Breast epithelium (tissue), 4 donors: ENCODE data around the gene RALGAPA1. TPM values are rescaled to one million over a fixed set of nuclear protein-coding genes. Genes with fewer than 3 reads are reported as not detected.
"Not testable (repeated sequence)": the region's sequence is repeated elsewhere in the genome, so short reads cannot be mapped to it uniquely, and the experiment has no call there.

Experiments used
- DNase-seq, 2 donors: peaks; one replicate each; pipeline ENCODE4 v3.0.0-alpha.2; 2019; ENCODE audit warnings: low spot score in 2 of 2
- H3K27ac ChIP-seq, 2 donors: fragments of 200-600 bp; sonication (generic) in 1 of 2; one replicate each; pipeline ENCODE4 v1.5.1; 2016 to 2019; ENCODE audit warnings: mild to moderate bottlenecking in 1 of 2
- H3K27me3 ChIP-seq, 2 donors: fragments of 200-600 bp; sonication (generic) in 1 of 2; one replicate each; pipeline versions ENCODE4 v1.5.1 to v1.6.0; 2017 to 2019; ENCODE audit warnings: control low read depth in 1 of 2, mild to moderate bottlenecking in 1 of 2
- H3K36me3 ChIP-seq: fragments of 200-600 bp; one replicate; pipeline ENCODE4 v1.5.1; 2019
- H3K4me1 ChIP-seq, 2 donors: fragments of 200-600 bp; sonication (generic); one replicate each; pipeline ENCODE4 v1.5.1; 2016 to 2019; ENCODE audit warnings: control low read depth in 1 of 2
- H3K4me3 ChIP-seq, 3 donors: fragments of 200-600 bp; sonication (generic); 1 replicate in 2 of 3; 2 replicates in 1 of 3; pipeline ENCODE4 v1.5.1; 2016 to 2019; ENCODE audit warnings: mild to moderate bottlenecking in 3 of 3, moderate library complexity in 2 of 3
- H3K9me3 ChIP-seq, 2 donors: fragments of 200-600 bp; sonication (generic) in 1 of 2; one replicate each; pipeline ENCODE4 v1.5.1; 2016 to 2019; ENCODE audit warnings: control low read depth in 1 of 2
- POLR2A ChIP-seq: fragments of 450-650 bp; IDR thresholded peaks from one replicate; pipeline ENCODE4 v1.6.1; 2016; ENCODE audit warnings: antibody characterized with exemption, mild to moderate bottlenecking, moderate library complexity
- POLR2AphosphoS5 ChIP-seq, 3 donors: sonication (generic); formaldehyde crosslinking; IDR thresholded peaks; one replicate each; pipeline ENCODE4 v1.6.1; 2017; ENCODE audit warnings: antibody characterized with exemption in 3 of 3
- intact Hi-C: fragments of 100-400 bp; cut with DNase I; formaldehyde crosslinking; loops from one replicate; pipeline ENCODE4 v1.15.1; 2023; ENCODE audit warnings: low total_unique reads
- total RNA-seq, 3 donors: library from RNA; depleted of rRNA; stranded (reverse); fragments of >200 nt; gene quantifications; one replicate each; pipeline ENCODE4 v1.1.0, GENCODE V29; 2016
- TF ChIP-seq, protein P1 (sequence below), 3 donors: fragments of 450-650 bp; IDR thresholded peaks; one replicate each; pipeline ENCODE4 v1.5.1; 2016 to 2017; ENCODE audit warnings: antibody characterized with exemption in 3 of 3, mild to moderate bottlenecking in 3 of 3, moderate library complexity in 3 of 3

RALGAPA1 gene
- total RNA-seq, 3 donors from 2014 or later: 52.2 to 136 (median 103) TPM

DNA sequence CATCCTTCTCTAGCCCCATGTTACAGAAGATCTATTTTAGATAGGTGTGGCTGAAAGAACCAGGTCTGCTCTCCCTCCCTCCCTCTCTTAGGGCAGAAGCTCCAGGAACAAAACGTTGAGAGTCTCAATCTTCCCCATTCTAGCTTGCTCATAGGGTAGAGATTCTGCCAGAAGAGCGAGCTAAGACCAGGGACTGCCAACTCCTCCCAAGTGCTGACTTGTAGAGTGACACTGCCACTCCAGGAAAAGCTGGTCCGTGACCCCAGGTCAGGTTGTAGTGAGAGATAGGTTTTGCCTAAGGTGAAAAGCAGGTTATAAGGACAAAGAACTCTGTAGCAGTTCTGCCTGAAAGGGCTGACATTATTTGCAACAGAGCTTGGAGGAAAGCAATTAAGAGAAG, 201.7 kb downstream of the RALGAPA1 start:
- Histone ChIP-seq H3K27ac (no peak overlapping the region), H3K36me3 (no peaks in the 10 kb centered on the region), H3K9me3 (no peaks in the 10 kb centered on the region), H3K27me3 (no peaks in the 10 kb centered on the region), H3K4me1 (no peaks in the 10 kb centered on the region), H3K4me3 (no peak overlapping the region)
- intact Hi-C loops: no loop called here
- TF ChIP-seq, protein P1, sequence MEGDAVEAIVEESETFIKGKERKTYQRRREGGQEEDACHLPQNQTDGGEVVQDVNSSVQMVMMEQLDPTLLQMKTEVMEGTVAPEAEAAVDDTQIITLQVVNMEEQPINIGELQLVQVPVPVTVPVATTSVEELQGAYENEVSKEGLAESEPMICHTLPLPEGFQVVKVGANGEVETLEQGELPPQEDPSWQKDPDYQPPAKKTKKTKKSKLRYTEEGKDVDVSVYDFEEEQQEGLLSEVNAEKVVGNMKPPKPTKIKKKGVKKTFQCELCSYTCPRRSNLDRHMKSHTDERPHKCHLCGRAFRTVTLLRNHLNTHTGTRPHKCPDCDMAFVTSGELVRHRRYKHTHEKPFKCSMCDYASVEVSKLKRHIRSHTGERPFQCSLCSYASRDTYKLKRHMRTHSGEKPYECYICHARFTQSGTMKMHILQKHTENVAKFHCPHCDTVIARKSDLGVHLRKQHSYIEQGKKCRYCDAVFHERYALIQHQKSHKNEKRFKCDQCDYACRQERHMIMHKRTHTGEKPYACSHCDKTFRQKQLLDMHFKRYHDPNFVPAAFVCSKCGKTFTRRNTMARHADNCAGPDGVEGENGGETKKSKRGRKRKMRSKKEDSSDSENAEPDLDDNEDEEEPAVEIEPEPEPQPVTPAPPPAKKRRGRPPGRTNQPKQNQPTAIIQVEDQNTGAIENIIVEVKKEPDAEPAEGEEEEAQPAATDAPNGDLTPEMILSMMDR (IDR thresholded peaks at IDR 0.05): no peak
- TF ChIP-seq POLR2AphosphoS5 (IDR thresholded peaks at IDR 0.05) (no peak), POLR2A (no peak)
- no peak for DNase-seq

DNA sequence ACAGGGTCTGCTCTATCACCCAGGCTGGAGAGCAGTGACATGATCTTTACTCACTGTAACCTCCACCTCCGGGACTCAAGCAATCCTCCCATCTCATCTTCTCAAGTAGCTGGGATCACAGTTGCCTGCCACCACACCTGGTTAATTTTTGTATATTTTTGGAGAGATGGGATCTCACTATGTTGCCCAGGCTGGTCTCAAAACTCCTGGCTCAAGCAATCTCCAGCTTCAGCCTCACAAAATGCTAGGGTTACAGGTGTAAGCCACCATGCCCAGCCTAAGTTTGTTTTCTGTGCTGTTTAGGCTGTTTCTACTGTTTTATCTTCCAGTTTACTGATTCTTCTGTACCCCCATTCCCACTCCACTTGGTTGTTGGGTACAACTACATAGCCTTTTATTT, 208.8 kb downstream of the RALGAPA1 start:
- H3K36me3 ChIP-seq: no peaks in the 10 kb centered on the region
- H3K4me1 ChIP-seq: no peaks in the 10 kb centered on the region
- H3K27me3 ChIP-seq: no peaks in the 10 kb centered on the region
- no peak overlapping the region for H3K27ac ChIP-seq
- H3K9me3 ChIP-seq: no peaks in the 10 kb centered on the region
- no peak for TF ChIP-seq POLR2A
- TF ChIP-seq POLR2AphosphoS5 (IDR thresholded peaks at IDR 0.05): no peak
- TF ChIP-seq, protein P1 (IDR thresholded peaks at IDR 0.05): no peak
- no peak overlapping the region for H3K4me3 ChIP-seq
- no peak for DNase-seq
- intact Hi-C loops: no loop called here

DNA sequence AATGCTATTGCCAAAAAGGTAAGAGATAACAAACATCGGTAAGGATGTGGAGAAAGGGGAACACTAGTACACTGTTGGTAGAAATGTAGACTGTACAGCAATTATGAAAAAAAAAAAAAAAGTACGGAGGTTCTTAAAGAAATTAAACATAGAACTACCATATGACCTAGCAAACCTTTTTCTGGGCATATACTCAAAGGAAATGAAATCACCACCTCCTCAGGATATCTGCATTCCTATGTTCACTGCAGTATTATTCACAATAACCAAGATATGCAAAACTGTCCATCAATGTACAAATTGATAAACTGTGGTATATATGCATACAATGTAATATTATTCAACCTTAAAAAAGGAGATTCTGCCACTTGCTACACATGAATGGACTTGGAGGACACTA, 214.5 kb downstream of the RALGAPA1 start:
- H3K36me3 ChIP-seq: peaks cover 4% of the 10 kb centered on the region
- intact Hi-C loops: no loop called here
- H3K9me3 ChIP-seq: no peaks in the 10 kb centered on the region
- no peak overlapping the region for H3K27ac ChIP-seq
- TF ChIP-seq POLR2A (no peak), POLR2AphosphoS5 (IDR thresholded peaks at IDR 0.05) (no peak)
- TF ChIP-seq, protein P1 (IDR thresholded peaks at IDR 0.05): no peak
- no peaks in the 10 kb centered on the region for H3K4me1 ChIP-seq
- H3K27me3 ChIP-seq: no peaks in the 10 kb centered on the region
- no peak overlapping the region for H3K4me3 ChIP-seq
- DNase-seq: no peak

DNA sequence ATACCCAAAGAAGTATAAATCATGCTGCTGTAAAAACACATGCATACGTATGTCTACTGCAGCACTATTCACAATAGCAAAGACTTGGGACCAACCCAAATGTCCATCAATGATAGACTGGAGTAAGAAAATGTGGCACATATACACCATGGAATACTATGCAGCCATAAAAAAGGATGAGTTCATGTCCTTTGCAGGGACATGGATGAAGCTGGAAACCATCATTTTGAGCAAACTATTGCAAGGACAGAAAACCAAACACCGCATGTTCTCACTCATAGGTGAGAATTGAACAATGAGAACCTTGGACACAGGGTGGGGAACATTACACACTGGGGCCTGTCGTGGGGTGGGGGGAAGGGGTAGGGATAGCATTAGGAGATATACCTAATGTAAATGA, 221.7 kb downstream of the RALGAPA1 start:
- H3K27me3 ChIP-seq, intact Hi-C loops, H3K9me3 ChIP-seq, H3K27ac ChIP-seq, H3K4me1 ChIP-seq, H3K36me3 ChIP-seq, DNase-seq, H3K4me3 ChIP-seq: not testable (repeated sequence)

DNA sequence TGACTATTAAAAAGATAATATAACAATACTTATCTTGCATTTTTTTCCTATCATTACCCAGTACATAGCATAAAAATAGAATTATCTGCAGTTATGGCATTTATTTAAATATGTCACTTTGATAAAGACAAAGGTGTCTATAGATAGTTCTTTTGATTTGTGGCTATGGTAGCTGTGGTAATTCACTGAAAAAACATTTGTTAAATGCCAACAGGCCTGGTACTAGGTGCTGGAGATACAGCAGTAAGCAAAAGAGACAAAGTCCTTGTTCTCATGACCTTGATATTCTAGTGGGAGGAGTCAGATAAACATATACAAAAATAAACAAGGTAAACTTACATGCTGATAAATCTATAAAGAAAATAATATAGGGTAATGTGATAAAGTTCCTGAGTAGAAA, 230.5 kb downstream of the RALGAPA1 start:
- no peak for TF ChIP-seq POLR2A
- TF ChIP-seq POLR2AphosphoS5 (IDR thresholded peaks at IDR 0.05): no peak
- TF ChIP-seq, protein P1 (IDR thresholded peaks at IDR 0.05): no peak
- no peak overlapping the region for H3K4me3 ChIP-seq

DNA sequence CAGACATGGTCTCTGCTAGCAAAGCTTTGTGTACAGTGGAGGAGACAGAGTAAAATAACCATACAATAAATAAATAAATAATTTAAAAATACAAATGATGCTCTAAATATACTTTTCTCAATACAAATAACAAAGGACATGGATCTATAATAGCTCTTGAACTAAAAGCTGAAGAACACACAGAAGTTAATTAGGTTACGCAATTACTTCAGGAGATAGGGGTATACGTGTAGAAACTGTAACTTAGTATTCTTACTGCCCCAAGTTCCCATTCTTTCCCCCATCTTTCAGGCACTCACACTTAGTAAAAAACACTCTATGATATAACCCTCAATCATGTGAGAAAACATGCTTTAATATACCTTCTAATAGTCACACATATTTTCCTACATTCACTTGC, 231.0 kb downstream of the RALGAPA1 start:
- no peak overlapping the region for H3K27ac ChIP-seq
- no peaks in the 10 kb centered on the region for H3K27me3 ChIP-seq
- H3K36me3 ChIP-seq: no peaks in the 10 kb centered on the region
- H3K4me3 ChIP-seq: no peak overlapping the region
- TF ChIP-seq, protein P1 (IDR thresholded peaks at IDR 0.05): no peak
- no peak for TF ChIP-seq POLR2AphosphoS5 (IDR thresholded peaks at IDR 0.05)
- no peak for TF ChIP-seq POLR2A
- no peak for DNase-seq
- H3K9me3 ChIP-seq: no peaks in the 10 kb centered on the region
- intact Hi-C loops: no loop called here
- no peaks in the 10 kb centered on the region for H3K4me1 ChIP-seq

More for the DNA sequence above, 230.5 kb downstream of the RALGAPA1 start:
- Histone ChIP-seq H3K4me1 (no peaks in the 10 kb centered on the region), H3K27ac (no peak overlapping the region), H3K9me3 (no peaks in the 10 kb centered on the region), H3K36me3 (no peaks in the 10 kb centered on the region), H3K27me3 (no peaks in the 10 kb centered on the region)
- intact Hi-C loops: no loop called here
- no peak for DNase-seq
